GM21786 (cell line): ENCODE measurements around the gene ASCC3.
A peak's percentile ranks its signal among the peaks of the same experiment; 100 is the strongest.

ENCODE experiments used
- ATAC-seq: cut with Tn5 transposase; IDR thresholded peaks from one replicate; pipeline ENCODE4 v1.9.1; 2021; ENCODE audit not compliant: unreplicated experiment

Gene ASCC3

DNA sequence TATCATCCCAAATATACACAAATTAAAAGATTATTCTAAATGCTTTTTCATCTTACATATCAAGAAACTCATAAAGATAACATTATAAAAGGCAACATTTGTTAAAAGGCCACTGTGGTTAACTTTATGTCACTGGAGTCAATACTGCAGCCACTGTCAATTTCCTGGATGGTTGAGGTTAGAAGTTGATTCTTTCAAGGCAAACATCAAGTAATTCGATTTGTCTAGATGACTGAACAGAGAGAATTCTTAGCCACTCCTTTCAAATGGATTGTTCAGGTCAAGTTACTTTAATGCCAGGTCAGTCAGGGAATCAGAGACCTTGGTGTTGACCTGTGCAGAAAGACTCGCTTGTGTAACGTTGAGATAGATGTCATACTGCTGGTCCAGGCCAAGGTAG lies 372.0 kb downstream of the ASCC3 start:
- no peak for ATAC-seq

DNA sequence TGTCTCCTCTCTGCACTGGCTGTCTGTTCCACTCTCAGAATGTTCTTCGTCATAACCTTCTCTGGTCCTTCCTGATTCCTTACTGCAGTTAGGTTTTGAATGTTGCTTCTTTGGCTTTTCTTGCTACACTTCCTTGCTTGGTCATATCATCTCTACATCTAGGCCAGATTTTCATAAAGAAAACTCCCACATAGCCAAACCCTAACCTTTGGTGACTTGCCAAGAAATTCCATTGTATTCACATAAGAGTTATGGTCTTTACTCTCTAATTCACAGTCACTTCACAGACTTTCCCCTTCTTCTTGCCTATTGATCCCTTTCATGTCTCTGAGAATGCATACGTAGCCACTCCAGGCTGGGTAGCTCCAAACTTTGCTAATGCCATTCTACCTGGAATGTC lies 374.5 kb downstream of the ASCC3 start:
- no peak for ATAC-seq

DNA sequence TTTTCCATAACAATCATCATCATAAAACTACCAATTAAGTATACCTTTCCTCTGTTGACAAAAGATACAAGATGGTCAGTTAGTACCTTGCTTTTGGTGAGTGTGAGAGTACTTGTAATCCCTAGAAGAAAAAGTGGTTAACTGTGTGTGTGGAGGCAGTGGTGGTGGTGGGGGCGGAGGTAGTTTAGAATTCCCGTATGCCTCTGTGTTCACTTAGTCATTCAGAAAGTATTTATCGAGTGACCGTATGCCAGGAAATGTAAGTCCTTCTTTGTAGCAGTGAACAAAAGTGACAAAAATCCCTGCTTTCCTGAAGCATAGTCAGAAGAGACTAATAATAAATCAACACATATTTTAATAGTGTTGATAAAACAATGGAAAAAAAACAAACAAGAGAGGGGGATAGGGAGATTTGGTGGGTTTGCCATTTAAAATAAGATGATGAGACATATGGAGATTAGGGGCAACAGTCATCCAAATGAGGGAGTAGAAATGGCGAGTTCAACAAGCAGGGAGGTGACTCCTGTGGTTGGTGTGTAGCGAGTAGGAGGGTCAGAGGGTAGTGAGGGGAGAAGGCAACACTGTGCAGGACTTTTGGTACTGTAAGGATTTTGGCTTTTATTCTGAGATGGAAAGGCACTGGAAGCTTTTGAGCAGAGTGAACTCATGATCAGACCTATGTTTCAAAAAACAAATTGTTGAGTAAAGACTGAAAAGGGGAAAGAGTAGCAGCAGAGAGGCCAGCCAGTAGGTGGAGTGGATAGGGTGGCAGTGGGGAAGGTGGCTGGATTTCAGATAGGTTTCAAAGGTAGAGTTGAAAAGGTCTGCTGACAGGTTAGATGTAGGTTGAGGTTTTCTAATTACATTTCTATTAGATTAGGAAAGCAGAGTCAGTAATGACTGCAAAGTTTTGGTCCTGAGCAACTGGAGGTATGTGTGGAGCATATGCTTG lies 376.1 kb downstream of the ASCC3 start:
- no peak for ATAC-seq

DNA sequence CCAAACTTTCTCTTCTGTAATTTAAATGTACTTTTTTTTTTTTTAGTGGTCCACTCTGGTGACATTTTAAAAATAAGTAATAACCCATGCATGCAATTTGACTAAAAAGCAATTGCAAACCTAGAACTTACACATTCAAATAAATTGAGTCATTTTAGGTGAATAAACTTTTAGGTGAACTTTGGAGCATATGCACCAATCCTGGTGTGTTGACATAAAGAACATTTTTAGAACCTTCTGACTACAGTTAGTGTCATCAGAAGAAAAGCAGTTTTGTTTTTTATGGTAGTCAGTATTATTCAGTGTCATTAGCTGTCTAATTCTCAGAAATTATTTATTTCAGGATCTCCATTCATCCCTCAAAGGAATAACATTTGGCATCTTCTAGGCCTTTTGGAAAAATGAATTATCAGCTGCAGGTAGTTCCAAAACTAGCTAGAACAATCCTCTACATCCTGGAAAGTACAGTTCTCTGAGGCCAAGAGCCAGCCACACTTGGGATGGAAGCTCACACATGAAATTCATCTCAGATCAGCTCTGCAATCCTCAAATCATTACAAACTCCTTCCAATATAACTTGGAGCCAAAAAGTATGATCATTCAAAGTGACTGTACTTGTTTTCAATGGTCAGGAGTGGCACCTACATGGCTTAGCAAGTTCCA lies 378.0 kb downstream of the ASCC3 start:
- ATAC-seq: no peak

DNA sequence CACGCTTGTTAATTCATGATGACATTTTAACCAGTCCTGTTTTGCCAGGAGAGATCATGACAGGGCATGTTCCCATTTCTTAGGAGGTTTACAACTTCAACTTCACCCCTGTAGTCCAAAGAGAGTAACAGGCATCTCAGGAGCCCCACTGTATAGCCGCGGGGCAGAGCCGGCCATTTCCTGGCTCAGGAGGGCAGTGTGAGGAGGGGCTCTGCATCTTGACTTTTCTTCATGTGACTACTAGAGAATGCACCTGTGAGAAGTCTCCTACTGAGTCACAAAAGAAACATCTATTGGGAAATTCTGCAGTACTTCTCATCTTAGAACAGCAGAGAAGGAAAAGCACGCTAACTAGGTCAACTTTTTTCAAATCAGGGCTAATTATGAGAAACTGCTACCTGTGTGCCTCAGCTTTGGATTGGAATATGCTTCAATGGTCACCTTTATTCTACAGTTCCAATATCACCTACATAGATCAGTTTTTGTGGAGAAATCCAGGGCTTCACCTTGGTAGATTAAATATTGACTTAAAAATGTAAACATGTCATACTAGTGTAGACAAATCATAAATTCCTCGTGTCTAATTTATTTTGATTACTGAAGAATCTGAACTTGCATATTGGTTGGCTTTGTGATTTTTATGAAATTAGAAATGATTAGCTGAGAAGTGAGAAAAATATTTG lies 387.8 kb downstream of the ASCC3 start:
- ATAC-seq: no peak

DNA sequence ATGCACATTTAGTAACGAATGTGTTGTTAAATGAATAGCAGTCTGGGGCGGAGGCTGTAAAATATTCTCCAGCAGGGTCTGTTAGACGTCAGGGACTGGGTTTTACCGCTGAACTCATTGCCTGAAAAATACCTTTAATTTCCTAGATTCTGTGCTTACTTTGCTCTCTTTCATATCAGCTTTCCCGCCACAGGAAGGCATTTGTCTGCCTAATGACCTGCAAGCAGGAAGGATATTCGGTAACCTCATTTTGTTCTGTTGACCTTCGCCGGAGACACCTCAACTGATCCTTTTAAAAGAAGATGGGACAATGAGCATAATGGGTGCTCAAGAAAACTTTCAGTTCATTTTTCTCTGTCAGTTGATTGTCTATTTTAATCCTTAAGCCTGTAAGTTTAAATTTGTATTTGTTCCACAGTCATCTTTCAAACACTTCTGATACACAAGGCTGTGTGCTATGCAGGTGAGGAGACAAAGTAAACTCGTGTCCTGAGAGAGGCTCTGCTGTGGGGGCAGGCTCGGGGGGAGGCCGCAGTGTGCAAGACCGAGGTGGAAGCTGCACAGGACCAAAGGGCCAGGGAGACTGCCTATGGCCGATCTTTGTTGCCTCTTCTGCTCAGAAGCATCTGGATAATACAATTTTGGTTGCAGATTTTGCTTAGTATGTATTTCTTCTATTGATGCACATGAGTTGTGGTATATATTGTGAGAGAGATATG lies 389.0 kb downstream of the ASCC3 start:
- no peak for ATAC-seq

DNA sequence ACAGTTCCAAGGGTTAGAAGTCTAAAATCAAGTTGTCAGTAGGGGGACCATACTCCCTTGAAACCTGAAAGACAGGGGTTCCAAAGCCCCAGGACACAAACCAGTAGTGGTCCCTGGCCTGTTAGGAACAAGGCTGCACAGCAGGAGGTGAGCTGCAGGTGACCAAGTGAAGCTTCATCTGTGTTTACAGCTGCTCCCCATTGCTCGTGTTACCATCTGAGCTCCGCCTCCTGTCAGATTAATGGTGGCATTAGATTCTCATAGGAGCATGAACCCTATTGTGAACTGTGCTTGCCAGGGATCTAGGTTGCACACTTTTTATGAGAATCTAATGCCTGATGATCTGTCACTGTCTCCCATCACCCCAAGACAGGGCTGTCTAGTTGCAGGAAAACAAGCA lies 391.1 kb downstream of the ASCC3 start:
- no peak for ATAC-seq

DNA sequence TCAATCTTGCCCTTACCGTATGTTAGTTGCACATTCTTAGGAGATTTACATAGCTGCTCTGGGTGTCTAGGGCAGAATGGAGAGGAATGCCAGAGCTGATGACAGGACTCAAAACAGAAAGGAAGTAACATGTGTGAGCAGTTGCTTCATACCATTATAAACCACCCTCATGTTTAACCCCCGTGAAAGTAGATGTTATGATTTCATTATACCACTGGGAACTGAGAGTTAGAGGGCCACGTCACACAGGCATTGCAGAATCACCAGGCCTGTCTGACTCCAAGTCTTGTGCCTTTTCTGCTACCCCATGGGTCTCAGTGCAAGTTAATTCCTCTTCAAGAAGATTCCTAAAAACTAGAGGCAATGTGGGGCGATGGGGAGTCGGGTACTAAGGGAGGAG lies 392.9 kb downstream of the ASCC3 start:
- peak; percentile 52 for ATAC-seq

DNA sequence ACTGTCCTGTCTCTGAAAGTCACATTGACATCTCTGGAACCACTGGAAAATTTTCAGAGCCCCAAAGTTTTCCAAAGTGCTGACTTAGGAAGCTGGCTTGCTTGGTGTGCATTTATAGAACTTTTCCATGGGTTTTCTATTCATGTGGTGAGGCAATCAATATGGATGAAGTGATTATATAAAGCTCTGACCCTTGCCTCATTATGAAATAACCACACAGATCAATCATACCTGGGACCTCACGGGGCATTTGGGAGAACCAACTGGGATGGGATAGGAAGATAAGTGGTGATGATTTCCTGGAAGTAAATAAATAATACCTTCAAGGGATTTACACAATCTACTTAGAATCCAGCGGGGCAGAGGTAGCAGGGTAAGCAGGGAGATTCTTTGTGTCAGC lies 393.5 kb downstream of the ASCC3 start:
- no peak for ATAC-seq

DNA sequence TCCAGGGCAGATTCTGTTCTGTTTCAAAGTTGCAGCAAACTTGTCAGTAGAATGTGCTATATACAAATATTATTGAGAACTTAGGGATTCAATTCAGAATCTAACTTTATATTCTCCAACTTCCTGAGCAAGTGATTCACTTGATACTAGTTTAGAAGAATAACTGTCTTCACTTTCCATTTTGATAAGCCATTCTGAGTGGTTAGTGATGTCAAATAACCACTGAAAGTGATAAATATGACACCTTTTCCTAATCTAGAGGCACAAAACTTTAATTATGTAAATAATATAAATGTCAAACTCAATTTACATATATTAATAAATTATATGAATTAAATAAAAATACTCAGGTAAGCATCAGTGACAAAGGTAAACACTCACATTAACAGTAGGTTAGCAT lies 395.9 kb downstream of the ASCC3 start:
- ATAC-seq: no peak

DNA sequence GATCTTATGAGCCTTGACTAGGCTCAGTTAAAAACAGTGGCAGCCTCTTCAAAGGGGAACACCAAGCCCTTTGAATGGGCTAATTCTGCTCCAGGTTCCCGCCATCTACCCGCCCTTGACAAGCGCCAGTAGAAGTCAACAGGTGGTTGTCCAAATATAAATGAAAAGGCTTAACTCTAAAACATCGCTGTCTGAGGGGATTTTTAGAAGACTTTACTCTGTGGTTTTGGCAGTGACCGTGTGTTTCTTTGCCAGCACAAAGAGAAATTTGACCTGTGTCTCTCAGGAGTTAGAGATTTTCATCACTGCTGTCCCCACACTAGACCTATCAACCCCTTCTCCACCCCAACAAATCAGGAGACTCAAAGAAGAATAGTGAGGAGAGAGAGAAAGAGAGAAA lies 396.7 kb downstream of the ASCC3 start:
- peak; percentile 33 for ATAC-seq

DNA sequence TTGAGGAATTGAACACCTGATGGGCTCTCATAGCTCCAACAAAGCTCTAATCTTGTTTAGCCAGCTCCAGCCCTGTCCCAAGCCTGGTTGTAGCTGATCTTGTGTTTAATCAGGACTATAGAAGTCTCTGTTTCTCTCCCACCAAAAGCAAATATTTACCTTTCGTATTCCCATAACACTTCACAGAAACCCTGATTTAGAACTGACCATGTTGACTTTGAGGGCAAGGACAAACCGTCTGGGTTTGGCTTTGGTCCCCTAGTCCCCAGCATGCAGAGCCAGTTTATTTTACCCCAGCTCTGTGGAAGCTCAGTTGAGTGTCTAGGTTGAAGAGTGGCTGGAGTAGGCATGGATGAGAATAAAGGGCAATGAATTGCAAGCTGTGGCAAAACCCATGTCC lies 398.4 kb downstream of the ASCC3 start:
- ATAC-seq: no peak

DNA sequence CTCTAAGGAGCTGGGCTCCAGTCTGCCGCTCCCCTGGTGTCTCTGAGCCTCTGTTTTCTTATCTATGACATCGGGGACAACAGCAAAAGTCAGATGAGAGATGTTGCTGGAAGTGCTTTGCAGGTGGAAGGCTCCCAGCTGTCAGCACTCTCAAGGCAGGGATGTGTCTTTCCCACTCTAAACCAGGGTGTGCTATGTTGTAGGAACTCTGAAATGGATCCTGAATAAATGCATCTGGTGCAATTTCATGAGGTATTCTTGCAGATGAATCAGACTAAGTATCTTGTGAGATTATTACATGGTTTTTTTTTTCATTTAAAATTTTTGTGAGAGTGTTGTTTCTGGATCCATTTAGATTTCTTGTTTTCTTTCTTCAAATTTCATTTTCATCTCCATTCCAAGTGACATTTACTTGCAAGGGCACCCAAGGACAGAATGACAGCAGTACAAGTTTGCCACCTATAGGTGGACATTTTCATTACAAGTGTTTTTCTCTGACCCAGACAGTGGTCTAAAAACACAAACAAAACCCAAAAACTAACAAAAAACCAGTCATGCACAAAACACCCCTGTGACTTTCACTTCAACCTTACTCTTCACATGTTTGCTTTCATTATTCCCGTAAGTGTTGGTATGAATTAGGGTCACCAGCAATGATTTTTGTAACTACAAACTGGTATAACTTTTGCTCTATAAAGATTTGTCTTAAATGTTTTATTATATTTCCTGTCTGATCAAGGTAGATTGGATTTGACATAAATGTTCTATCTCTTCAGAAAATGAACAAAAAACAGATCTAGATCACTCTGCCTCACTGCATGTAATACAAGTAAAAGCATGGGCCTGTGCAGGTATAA lies 401.7 kb downstream of the ASCC3 start:
- peak; percentile 39 for ATAC-seq

DNA sequence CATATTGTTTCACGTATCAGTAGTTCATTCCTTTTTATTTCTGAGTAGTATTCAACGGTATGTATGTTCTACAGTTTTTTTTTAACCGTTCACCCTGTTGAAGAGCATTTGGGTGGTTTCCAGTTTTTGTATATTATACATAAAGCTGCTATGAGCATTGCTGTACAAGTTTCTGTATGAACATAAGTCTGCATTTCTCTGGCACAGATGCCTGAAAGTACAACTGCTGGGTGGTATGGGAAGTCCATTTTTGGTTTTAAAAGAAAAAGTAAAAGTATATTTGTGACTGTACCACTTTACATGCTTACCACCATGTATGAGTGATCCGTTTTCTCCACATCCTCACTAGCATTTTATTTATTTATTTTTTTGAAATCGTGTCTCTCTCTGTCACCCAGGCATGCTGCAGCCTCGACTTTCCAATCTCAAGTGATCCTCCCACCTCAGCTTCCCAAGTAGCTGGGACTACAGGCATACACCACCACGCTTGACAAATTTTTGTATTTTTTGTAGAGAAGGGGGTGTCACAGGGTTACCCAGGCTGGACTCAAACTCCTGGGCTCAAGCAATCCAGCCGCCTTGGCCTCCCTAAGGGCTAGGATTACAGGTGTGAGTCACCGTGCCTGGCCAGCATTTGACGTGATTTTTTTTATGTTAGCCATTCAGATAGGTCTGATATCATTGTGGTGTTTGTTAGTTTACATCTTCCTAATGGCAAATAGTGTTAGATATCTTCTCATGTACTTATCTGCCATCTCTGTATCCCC lies 405.4 kb downstream of the ASCC3 start:
- ATAC-seq: peak; percentile 74

DNA sequence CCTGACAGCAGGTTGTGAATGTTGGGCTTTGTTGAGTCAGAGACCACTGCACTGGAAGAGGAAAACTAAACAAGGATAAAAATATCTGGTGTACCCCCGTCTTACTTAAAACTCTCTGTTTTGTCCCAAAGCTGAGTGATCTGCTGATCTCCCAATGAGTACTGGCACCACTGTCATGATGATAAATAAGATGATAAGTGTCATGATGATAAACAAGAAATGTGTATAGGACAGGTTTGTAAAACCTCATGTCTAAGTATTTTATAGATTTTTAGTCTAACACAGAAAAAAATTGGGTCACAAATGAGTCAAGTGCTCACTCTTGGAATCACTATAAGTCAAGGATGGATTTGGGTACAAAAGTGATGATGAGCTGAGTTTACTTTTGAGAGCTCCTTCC lies 407.9 kb downstream of the ASCC3 start:
- no peak for ATAC-seq

DNA sequence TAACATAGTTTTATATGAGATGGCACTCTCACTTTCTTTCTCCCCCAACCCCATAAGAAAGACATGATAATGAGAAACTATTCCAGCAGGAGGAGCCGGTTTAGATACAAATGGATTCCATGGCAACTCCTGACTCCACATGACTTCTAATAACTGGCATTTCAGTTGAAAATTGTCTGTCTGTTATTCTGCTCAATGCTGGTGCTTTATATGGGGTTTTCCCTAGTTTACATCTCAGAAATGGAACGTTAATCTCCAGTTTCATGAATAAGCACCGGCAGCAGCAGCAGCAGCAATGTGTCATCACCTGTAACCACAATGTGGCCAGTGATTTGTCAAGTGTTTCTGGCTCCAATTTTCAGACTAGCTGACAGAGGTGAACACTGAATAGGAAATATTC lies 408.5 kb downstream of the ASCC3 start:
- ATAC-seq: peak; percentile 86

DNA sequence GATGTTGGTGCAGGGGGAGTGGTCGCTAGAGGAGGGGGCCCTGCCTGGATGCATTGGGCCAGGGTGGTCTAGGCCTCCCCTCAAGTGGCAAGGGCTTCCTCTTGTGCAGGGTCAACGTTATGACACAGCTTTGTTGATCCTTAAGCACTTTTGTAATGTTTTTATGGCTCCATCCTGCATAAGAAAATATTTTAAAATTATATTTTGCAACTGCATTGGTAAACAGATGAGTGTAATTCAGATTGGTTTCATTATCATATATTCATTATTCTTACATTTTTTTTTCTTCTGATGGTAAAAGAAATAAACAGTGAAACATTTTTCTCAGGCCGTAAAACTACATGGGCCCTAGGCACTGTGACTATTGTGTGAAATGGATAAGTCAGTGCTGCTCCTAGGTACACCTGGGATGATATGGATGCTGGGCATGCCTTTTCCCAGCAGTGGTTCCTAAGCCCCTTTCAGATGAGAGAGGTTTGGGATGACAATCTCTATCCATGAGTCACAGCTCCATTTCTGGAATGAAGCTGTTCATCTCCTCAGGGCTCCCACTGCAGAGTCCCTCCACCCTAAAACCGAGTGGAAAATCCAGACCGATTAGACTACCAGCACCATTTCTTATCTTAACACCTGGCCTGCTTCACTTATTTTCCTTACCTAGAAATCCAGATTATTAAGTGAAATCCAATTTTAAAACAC lies 410.6 kb downstream of the ASCC3 start:
- ATAC-seq: no peak

DNA sequence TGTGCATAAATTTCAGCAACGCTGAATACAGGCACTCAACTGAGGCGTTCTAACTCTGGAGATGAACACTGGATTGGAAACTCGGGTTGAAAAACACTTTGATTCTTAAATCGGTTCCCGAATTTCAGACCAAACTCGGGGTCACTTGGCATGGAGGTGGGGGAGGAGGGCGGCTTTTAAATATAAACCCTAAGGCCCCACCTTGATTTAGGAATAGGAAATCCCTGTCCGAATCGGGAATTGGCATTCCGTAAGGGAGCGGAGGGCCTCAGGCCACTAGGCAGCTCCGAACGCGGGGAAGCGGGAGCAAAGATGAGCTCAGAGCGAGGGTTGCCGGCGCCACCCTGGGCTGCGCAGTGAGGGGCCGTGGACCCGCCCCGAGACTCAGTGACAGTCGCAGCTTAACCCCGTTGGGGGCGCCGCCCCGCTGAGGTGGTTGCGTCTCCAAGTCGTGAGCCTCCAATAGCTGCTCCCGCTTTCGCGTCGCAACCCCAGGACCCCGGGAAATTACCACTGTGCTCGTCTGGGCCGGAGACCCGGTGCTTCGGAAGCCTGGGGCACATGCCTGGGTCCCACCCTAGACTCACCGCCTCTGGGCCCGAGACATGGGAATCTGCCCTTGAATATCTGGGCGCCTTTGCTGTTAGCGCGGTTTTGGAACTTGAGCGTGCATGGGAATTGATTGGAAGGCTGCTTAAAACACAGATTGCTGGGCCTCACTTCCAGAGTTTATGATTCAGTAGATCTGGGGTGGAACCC lies 411.8 kb downstream of the ASCC3 start:
- no peak for ATAC-seq
